ENCODE measurements around the gene TENM4.

DNA sequence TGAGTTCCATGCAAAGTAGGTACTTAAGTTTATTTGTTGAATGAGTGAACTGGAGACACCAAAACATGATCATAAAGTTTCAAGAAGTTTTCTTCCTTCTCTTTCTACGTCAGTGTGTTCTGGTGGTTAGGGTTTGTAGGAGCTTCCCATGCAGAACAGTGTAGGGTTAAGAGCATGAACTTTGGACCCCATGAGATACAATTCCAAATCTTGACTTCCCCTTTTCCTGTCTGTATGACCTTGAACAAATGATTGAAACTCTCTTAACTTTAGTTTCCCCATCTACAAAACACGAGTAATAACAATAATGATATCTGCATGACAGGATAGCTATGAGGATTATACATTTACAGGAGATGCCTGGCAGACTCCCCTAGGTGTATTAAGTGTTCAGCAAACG is 41.0 kb upstream of the TENM4 start:
- TF ChIP-seq, protein P1, sequence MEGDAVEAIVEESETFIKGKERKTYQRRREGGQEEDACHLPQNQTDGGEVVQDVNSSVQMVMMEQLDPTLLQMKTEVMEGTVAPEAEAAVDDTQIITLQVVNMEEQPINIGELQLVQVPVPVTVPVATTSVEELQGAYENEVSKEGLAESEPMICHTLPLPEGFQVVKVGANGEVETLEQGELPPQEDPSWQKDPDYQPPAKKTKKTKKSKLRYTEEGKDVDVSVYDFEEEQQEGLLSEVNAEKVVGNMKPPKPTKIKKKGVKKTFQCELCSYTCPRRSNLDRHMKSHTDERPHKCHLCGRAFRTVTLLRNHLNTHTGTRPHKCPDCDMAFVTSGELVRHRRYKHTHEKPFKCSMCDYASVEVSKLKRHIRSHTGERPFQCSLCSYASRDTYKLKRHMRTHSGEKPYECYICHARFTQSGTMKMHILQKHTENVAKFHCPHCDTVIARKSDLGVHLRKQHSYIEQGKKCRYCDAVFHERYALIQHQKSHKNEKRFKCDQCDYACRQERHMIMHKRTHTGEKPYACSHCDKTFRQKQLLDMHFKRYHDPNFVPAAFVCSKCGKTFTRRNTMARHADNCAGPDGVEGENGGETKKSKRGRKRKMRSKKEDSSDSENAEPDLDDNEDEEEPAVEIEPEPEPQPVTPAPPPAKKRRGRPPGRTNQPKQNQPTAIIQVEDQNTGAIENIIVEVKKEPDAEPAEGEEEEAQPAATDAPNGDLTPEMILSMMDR (IDR thresholded peaks at IDR 0.05) = no peak
- no peak for TF ChIP-seq ZSCAN20 (CRISPR knock-in tag; IDR thresholded peaks at IDR 0.05)
